Measurements from ENCODE around the gene EBPL. TPM values are rescaled to one million over a fixed set of nuclear protein-coding genes. Genes with fewer than 3 reads are reported as not detected.

EBPL gene
- total RNA-seq, 4 donors from 2014 or later: 6.0 to 56.2 (median 16.4) TPM

DNA sequence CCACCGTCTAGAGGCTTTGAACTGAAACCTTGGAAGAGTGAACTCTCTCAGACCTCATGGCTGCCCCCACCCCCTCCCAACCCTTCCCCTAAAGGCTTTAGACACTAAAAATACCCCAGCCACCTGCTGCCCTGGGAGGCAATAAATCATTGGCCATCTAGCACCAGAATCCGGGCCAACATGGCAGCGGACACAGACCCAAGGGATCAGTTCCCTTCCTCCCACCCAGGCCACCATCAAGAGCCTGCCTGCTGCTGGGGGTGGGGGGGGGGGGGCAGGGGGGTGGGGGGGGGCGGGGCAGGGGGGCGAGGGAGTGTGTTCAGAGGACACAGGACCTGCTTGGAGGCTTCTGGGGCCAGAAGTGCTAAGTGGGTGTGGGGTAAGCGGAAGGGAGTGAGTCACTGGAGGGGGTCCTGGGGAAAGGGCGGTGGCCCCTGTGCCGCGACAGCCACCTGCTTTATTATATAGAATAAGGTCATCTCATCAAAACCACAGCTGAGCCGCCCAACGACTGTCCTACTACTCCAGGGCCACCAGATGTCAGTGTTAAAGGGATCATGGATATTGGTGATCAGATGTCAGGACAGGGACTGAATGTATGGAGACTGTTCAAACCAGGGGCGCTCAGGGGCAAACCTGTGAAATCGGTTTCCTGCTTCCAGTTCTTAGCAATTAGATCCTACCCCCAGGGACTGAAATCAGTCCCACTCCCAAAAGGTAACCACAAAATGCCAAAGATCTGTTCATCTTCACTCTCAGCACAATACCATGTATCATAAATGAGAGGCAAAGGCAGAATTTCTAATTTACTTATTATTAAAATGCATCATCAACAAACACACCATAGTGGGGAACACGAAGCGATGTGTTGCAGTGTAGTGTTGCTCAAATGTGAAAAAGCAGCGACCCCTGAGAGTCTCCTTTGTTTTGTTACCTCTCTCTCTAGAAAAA is 38.7 kb downstream of the EBPL start:
- Histone ChIP-seq H3K9me3 (no peaks in the 10 kb centered on the region), H3K4me3 (no peak overlapping the region), H3K27me3 (no peaks in the 10 kb centered on the region), H3K36me3 (no peaks in the 10 kb centered on the region), H3K4me1 (peaks cover 0 to 9% (median 0%) of the 10 kb centered on the region in 4 donors), H3K27ac (no peak overlapping the region)
- DNase-seq: peak; percentile 32
- TF ChIP-seq EP300 (IDR thresholded peaks at IDR 0.05; ENCODE audit: low read depth): no peak
- TF ChIP-seq, protein P1, sequence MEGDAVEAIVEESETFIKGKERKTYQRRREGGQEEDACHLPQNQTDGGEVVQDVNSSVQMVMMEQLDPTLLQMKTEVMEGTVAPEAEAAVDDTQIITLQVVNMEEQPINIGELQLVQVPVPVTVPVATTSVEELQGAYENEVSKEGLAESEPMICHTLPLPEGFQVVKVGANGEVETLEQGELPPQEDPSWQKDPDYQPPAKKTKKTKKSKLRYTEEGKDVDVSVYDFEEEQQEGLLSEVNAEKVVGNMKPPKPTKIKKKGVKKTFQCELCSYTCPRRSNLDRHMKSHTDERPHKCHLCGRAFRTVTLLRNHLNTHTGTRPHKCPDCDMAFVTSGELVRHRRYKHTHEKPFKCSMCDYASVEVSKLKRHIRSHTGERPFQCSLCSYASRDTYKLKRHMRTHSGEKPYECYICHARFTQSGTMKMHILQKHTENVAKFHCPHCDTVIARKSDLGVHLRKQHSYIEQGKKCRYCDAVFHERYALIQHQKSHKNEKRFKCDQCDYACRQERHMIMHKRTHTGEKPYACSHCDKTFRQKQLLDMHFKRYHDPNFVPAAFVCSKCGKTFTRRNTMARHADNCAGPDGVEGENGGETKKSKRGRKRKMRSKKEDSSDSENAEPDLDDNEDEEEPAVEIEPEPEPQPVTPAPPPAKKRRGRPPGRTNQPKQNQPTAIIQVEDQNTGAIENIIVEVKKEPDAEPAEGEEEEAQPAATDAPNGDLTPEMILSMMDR (IDR thresholded peaks at IDR 0.05): peak; percentile 25 to 54 (median 52)
- in situ Hi-C loops (cut with MboI; ENCODE audit: low pct_ligation_motif_present in 1 of 4, low pct_unique_long_range_greater_than_20kb in 1 of 4, low sequenced_read_pairs in 3 of 4) (loop anchor here in 3 of 4 donors (5.0 to 25.0 kb wide), 3 partner anchors 185 to 195 kb away; no protein-coding TSS in a partner anchor), intact Hi-C loops (cut with DNase I; ENCODE audit: low total_unique reads) (no loop called here)
- 41 to 83% methylated on average over 3 to 16 of the region's 16 CpGs for WGBS, 2 donors (ENCODE audit: low coverage in 1 of 2)

- WGBS, 2 donors (ENCODE audit: low coverage in 1 of 2): 75 to 86% methylated on average over 7 to 17 of the region's 17 CpGs
- intact Hi-C loops (cut with DNase I; ENCODE audit: low total_unique reads): no loop called here
- H3K36me3 ChIP-seq: no peaks in the 10 kb centered on the region
- H3K9me3 ChIP-seq: no peaks in the 10 kb centered on the region
- H3K4me1 ChIP-seq: peaks cover 0 to 9% (median 0%) of the 10 kb centered on the region in 4 donors
- H3K4me3 ChIP-seq: no peak overlapping the region
- in situ Hi-C loops (cut with MboI; ENCODE audit: low pct_ligation_motif_present in 1 of 4, low pct_unique_long_range_greater_than_20kb in 1 of 4, low sequenced_read_pairs in 3 of 4): loop anchor here in 3 of 4 donors (5.0 to 25.0 kb wide), 3 partner anchors 186 to 196 kb away; no protein-coding TSS in a partner anchor
- H3K27me3 ChIP-seq: no peaks in the 10 kb centered on the region
- no peak overlapping the region for H3K27ac ChIP-seq
- TF ChIP-seq POLR2AphosphoS5 (IDR thresholded peaks at IDR 0.05): no peak
- TF ChIP-seq POLR2A (IDR thresholded peaks at IDR 0.05): no peak
- TF ChIP-seq EP300 (IDR thresholded peaks at IDR 0.05; ENCODE audit: low read depth): no peak
- TF ChIP-seq, protein P1 (IDR thresholded peaks at IDR 0.05): no peak
- no peak for DNase-seq
These were observed 39.5 kb downstream of the EBPL start for GRCh38 chr13:49651570-49652354.

DNA sequence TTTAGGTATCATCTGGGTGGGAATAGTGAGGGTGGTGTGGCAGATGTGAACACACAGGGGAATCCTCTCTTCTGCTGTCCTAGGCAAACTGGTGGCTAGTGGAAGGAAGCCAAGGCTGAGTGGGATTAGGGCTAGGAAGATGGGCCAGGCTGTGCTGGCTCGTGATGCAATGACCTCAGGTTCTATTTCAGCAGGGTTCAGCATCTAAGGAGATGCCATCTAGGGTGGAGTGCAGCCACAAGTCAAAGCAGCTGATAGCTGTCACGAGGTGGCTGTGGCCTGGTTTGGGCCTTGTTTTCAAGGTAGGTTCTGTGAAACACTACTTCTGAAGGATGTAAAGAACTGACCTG is 41.3 kb downstream of the EBPL start:
- in situ Hi-C loops (cut with MboI; ENCODE audit: low pct_ligation_motif_present in 1 of 4, low pct_unique_long_range_greater_than_20kb in 1 of 4, low sequenced_read_pairs in 3 of 4): loop anchor here in 3 of 4 donors (5.0 to 25.0 kb wide), 3 partner anchors 187 to 197 kb away; no protein-coding TSS in a partner anchor
- DNase-seq: no peak
- H3K4me1 ChIP-seq: peaks cover 0 to 9% (median 0%) of the 10 kb centered on the region in 4 donors
- H3K27me3 ChIP-seq: no peaks in the 10 kb centered on the region
- TF ChIP-seq POLR2AphosphoS5 (IDR thresholded peaks at IDR 0.05): no peak
- TF ChIP-seq POLR2A (IDR thresholded peaks at IDR 0.05): no peak
- TF ChIP-seq, protein P1 (IDR thresholded peaks at IDR 0.05): no peak
- TF ChIP-seq EP300 (IDR thresholded peaks at IDR 0.05; ENCODE audit: low read depth): no peak
- H3K36me3 ChIP-seq: no peaks in the 10 kb centered on the region
- no peak overlapping the region for H3K27ac ChIP-seq
- intact Hi-C loops (cut with DNase I; ENCODE audit: low total_unique reads): no loop called here
- H3K4me3 ChIP-seq: no peak overlapping the region
- no peaks in the 10 kb centered on the region for H3K9me3 ChIP-seq
- WGBS, 2 donors (ENCODE audit: low coverage in 1 of 2): 90% methylated on average over 2 of the region's 2 CpGs; no CpG with 5 or more reads in 1 of the 2 donors
